COLO668 (cell line): ENCODE results near the gene NPHS2.
"Not testable (repeated sequence)": the region's sequence is repeated elsewhere in the genome, so short reads cannot be mapped to it uniquely, and the experiment has no call there.

Experiments used
- DNase-seq: peaks from one replicate; lab custom pipeline; 2025; ENCODE audit not compliant: unreplicated experiment; lab: John Stamatoyannopoulos, UW

The NPHS2 gene

GRCh38 chr1:179548666-179549367, 26.9 kb downstream of the NPHS2 start:
- DNase-seq = no peak

GRCh38 chr1:179547021-179547535, 28.7 kb downstream of the NPHS2 start:
- no peak for DNase-seq

- no peak for DNase-seq
Measured at GRCh38 chr1:179545321-179545720, 30.4 kb downstream of the NPHS2 start.

- DNase-seq = no peak
Measured at GRCh38 chr1:179541774-179542173, 34.0 kb downstream of the NPHS2 start.

GRCh38 chr1:179530352-179530751, 45.4 kb downstream of the NPHS2 start:
- no peak for DNase-seq

- DNase-seq = no peak
Measured at GRCh38 chr1:179529482-179530195, 46.1 kb downstream of the NPHS2 start.

GRCh38 chr1:179518544-179518943, 57.2 kb downstream of the NPHS2 start:
- DNase-seq = not testable (repeated sequence)

- DNase-seq = no peak
Measured at GRCh38 chr1:179516976-179517705, 58.6 kb downstream of the NPHS2 start.

GRCh38 chr1:179510038-179510437, 65.7 kb downstream of the NPHS2 start:
- no peak for DNase-seq

- no peak for DNase-seq
Measured at GRCh38 chr1:179509384-179509783, 66.4 kb downstream of the NPHS2 start.

GRCh38 chr1:179506199-179506598, 69.5 kb downstream of the NPHS2 start:
- no peak for DNase-seq
